GM18867 (cell line): ENCODE measurements around the gene C1orf87.

Source experiments
- ATAC-seq: cut with Tn5 transposase; IDR thresholded peaks from one replicate; pipeline ENCODE4 v1.9.1; 2021; ENCODE audit warnings: mild to moderate bottlenecking, moderate library complexity; ENCODE audit not compliant: unreplicated experiment

C1orf87 gene

DNA sequence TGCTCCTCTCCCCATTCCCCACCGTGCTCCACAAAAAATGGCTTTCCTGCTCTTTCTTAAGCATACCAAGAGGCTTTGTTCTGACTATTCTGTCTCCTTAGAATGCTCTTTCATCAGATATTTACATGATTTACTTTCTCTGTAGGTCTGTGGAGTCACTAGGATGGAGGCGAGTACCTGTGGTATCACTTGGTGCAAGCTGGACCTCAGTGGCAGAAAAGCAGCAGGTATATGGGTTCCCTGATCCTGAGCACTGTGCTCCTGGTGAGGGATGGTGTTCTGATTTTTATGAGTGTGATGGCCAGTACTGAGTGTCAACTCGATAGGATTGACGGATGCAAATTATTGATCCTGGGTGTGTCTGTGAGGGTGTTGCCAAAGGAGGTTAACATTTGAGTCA, 10.0 kb downstream of the C1orf87 start:
- ATAC-seq, result no peak

DNA sequence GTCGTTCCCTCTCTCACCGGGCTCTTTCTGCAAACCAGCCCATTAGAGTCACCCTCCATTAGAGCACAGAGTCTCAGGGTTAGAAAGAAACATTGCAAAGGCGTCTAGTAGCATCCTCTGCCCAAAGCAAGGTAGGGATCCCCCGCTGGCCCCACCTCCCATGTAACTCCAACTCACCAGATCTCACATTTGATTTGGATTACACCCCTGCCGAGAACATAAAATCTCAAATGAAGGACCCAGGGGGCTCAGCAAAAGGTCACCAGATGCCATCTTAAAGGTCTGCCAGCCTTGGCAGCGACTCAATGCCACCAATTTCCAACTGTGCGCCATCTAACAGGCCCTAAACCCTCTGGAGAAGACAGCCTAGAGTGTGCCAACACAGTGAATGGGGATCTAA, 14.1 kb downstream of the C1orf87 start:
- no peak for ATAC-seq

DNA sequence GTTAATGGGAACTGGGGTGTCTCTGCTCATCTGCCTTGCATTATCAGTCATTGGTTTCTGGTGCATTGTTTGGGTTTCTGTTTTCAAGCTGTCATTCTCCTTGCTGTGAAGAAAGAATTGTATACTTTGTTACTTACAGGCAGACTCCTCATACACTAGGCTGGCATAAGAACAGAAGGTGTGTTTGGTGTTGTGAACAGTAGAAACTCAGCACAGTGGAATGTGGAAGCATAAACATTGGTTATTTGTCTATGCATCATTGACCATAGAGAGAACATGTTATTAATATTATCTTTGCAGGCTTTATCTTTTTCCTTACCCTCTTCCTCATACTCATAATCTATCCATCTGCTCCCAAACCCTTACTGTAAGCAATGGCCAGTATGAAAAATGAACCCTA, 18.2 kb downstream of the C1orf87 start:
- no peak for ATAC-seq

DNA sequence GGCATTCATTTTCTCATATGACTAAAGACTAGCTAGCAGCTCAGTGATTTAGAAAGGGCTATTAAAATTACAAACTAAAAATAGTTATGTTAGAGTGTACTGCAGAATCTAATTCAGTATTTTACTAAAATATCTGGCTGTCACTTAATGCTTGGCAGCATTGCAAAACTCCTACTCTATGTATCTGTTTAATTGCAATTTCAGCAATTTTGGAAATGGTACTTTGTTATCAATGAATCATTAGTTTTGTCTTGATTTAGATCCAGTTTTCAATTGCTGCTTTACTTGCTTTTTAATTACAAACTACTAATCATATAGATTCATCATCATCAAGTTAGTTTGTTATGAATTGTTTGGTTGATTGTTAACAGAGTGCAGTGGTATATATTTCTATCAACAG, 19.2 kb downstream of the C1orf87 start:
- no peak for ATAC-seq

DNA sequence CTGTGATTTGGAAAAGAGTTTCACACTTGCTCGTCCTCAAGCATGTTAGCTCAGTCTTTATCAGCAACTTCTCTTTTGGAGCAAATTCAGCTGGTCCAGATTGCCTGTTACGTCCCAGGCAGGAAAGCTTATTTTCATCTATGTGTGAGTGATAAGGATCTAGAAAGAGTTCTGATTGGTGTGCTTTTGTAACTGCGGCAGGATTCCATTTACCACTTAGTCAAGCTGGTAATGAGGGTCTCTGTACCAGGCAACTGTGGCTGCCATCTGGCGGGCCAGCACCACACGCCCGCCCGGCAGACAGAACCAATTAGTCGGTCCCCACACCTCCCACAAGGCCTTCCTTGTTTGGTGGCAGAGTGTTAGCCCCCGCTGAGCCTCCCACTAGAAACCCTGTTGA, 21.0 kb downstream of the C1orf87 start:
- ATAC-seq, result no peak

DNA sequence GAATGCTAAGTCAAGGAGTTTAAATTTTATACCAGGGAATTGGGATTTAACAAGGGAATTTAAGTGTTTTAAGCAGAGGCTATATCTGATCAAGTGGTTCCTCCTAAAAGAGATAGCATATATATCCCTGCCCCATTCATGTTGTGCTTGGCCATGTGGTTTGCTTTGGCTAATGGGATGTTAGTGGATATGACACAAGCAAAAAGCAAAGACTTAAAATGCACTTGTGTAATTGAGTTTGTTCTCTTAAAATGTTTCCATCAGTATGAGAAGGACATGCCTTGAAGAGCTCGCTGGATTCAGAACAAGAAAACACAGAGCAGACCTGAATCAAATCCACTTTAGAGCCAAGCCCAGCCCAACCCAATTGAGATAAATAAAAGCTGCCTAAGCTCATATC, 22.4 kb downstream of the C1orf87 start:
- ATAC-seq, result no peak

DNA sequence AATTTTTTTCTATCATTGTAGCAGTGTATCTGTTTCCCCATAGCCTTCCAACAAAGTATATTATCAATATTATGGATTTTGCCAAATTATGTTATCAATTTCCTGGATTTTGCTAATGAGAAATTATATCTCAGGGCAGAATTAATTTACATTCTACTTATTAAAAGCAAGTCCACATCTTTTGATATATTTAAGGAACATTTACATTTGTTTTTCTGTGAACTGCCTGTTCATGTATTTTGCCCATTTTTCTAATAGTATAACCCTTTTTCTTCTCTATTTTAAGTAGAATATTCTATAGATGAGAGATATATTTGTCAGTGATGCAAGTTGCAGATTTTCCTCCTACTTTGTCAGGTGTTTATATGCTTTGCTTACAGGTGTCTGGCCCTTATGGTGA, 24.4 kb downstream of the C1orf87 start:
- ATAC-seq, result no peak

DNA sequence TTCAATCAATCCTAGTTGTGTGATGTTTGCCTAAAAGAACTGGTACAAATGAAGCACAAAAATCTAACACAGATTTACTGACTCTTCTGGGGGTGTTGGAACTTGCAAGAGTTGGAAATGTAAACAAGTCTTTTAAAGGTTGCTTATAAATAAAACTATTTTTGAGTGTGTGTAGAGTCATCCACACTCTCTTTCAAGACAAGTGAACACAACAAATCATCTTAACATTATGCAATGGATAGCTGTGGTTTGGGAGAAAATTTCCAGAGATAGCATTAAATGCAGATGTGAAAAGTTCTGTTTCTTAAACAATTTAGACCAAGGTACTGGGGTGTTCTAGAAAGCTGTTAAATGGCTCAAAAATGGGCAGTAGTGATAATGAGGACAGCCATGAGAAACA, 28.7 kb downstream of the C1orf87 start:
- ATAC-seq, result no peak

DNA sequence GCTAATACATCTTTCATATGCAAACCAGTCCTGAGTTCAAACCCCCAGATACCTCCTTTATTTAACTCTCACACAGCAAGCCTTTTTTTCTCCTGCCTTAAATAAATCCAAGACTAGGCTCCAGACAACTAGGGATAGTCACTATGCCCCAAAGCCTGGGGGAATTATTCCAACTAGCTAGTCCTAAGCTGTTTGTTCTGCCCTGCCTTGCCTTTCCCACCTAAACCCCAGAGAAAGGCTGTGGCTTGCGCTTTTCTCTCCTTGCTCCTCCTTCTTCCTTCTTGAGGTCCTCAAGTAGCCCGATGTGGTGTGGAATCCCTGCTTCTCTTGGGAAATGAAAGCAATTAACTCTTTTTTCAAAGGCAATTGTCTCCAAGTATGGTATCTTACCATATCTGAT, 31.8 kb downstream of the C1orf87 start:
- no peak for ATAC-seq

DNA sequence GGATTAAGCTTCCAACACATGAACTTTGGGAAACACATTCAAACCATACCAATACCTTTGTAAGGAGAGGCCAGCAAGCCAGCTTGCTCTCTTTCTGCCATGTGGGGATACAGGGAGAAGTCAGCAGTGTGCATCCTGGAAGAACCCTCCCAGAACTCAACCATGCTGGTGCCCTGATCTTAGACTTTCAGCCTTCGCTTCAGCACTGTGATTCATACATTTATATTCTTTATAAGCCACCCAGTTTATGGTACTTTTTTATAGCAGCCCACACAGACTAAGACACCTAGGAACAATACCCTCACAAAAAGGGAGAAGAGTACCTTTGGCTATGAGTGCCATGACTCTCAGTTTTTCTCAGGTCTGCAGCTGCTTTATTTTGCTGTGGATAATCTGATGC, 35.9 kb downstream of the C1orf87 start:
- ATAC-seq, result no peak

DNA sequence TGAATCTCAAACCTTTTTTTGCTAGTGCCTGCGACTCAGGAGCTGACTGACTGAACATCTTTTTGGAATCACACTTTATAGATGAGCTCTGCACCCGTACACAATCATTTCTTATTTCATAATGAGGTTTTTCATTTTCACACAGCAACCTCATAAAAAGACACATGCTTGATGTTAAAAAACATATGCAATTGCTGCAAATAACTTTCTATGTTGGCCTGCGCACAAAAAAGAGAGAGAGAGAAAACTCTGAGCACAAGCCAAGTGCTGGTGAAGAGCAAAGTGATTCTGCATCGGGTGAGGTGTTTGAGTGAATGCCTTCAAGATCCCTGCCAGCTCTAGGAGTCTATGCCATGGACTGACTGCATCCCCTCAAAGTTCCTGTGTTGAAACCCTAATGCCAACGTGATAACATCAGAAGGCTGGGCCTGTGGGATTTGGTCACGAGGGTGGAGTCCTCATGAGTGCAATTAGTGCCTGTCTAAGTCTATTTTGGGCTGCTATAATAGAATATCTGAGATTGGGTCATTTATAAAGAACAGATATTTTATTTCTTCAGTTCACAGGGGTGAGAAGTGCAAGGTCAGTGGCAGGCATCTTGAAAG, 36.6 kb downstream of the C1orf87 start:
- no peak for ATAC-seq

DNA sequence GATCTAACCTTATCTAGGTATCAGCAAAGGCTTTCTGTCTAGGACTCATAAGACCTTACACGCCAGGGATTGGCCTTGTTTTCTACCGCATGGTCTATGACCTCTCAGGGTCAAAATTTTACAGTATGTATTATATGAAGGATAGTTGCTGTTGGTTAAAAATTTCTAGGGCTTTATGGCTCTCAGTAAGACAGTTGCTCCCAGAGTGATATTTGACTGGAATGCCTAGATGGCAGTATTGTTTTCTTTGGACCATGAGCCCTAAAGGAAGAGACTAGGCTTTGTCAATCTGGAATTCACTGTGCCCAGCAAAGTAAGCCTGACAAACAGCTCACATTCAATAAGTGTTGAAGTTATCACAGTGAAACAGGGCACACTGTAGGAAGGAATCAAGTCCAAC, 37.6 kb downstream of the C1orf87 start:
- ATAC-seq, result no peak

DNA sequence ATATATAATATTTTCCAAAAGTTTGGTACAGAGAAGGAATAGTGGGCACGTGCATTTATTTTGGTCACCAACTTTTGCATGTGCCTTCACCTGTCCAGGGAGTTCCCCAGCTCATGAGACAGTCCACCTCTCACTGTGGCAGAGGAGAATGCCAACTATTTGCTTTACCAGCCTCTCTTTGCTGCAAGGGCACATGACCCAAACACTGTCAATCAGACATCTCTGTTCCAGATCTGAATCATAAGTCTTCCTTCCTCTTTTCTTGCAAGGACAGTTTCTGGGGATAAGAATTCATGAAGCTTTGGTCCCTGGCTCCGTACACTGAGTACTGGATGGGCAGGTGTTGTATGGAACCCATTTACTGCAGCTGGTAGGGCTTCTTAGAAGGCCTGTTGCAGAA, 38.6 kb downstream of the C1orf87 start:
- ATAC-seq, result no peak

DNA sequence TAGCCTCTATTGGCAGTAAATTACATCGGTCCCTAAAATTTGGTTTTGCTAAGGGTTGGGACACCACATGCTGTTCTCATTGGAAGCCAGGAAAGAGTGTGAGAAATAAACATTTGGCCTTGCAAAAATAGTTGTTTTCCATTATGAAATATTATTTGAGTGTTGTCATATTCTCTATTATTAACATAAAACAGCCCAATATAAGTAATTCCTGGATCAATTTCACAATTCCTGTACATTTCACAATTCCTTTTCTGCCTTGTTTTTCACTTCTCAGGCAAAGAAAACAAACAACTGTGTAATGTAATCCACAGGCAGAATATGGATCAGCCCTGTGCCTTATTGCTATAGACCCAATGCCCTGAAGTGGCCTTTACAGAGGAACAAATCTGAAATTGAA, 40.5 kb downstream of the C1orf87 start:
- ATAC-seq, result no peak

DNA sequence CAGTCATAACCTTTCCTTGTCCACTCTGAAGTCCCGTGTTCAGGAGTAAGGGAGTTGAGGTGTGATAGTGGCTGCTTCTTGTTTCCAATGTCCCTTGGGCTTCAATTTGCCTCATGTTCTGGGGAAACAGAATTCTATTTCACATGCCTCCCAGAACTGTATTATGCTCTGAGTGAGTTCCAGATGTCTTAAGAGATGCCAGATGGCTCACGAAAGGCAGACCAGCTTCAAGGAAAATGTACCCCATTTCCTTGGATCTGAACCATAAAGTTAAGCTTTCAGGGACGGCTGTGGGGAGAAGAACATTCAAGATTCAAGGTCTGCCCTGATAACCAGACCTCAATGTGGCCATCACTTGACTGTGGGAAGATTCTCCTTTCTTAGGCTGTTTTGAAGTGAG, 42.4 kb downstream of the C1orf87 start:
- ATAC-seq, result no peak

DNA sequence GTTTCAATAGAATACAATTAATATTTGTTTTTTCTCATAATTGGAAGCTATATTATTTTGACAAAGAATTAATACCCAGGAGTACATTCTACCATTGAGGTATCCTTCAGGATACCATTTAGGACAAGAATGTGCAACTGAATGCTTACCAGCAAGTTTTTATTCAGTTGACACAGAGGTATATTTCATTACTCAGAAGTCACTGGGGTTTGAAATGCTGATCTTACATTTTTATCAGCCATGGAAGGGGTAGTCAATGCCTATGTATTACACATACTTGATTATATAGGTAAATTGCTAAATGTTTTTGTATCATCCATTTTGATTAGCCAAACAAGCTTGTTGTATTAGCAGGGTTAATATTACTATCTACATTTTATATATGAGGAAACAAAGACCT, 48.0 kb downstream of the C1orf87 start:
- ATAC-seq, result no peak

DNA sequence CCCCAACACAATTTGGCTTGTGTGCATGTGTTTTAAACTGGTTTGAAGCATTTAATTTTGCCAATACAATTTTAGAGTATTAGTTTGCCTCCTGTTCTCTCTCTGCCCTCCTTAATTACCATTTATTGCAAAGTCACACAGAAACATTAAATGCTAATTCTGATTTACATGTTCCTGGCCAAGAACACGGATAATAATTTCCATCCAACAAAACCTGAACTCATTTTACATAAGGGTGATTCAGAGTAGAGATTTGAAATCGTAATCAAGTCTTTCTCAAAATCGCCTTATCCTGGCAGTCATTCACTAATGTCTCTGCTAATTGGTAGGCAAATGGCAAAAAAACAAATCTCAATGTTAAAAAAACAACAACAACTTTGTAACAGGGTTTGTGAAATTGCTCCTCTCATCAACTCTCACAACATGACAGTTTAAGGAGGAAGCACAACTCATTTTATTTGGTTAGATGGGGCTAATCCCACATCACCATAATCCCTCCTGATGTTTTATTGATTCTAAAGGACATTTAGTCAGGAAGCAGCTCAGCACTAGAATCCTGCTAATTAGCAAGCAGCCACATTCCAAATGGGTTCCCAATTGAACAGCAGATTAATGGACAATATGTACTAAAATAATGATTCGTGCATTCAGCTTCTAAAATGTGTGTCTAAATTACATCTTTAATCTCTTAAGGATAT, 55.9 kb downstream of the C1orf87 start:
- ATAC-seq, result no peak

DNA sequence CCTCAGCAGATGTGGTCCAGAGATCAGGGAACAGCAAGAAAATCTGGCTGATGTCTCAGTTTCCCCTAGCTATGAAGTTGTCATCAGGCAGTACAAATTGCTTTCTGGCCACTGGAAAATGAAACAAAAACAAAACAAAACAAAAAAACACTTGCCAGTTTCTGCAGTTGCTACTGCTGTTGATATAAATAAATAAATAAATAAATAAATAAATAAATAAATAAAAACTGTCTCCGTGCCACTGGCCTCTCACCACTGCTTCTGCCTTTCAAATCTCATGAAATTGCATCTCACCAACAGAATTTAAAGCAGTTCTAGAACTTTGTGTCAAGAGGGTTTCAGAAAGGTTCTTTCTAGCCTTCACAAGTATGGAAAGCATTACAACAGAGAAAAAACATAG, 62.9 kb downstream of the C1orf87 start:
- no peak for ATAC-seq

DNA sequence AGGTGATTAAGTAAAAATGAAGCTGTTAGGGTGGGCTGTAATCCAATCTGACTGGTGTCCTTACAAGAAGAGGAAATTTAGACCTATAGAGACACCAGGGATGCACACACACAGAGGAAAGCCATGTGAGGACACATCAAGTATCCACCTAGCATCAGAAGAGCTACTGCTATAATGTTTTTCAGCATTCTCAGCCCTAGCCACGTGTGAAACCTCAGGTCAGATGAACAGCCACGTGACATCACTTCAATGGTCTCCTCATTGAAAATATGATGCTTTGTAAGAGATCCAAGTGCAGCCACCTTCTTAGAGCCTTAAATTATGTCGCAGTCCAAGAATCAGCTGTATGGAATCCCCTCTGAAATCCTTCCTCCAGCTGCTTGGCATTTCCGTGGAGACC, 65.1 kb downstream of the C1orf87 start:
- ATAC-seq, result no peak

DNA sequence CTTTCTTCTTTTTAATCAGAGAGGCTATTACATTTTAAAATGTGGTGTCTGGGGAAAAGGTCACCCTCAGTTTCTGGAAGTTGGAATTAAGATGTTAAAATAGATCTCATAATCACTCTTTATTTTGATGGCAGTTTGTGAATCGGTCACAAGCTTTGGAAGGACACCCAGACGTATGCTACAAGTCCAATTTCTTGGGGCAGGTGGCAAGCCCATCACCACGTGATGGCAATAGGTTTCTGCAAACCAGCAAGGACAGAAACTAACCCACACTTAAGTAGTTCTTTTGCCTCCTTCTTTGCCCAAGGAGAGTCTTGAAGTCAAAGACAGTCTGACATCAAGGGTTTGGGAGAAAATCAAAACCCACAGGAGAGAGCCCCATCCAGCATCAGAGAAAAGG, 72.9 kb downstream of the C1orf87 start:
- ATAC-seq, result no peak

DNA sequence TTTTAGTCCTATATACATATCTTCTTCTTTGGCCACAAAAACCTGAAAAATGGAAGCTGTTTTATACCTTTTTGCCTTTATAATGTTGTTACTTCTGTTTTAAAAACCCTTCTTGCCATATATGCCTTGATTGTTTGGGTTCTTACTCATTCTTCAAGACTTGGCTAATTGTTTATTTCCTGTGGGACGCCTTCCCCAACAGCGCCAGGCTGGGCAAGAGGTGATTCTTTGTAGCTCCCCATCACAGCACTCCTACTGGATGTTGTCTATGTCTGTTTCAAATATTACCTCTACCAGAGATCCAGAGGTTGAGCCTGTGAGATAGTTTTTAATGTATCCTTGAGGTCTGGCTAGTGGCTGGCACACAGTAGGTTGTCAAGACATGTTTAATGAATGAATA, 73.8 kb downstream of the C1orf87 start:
- ATAC-seq, result no peak

DNA sequence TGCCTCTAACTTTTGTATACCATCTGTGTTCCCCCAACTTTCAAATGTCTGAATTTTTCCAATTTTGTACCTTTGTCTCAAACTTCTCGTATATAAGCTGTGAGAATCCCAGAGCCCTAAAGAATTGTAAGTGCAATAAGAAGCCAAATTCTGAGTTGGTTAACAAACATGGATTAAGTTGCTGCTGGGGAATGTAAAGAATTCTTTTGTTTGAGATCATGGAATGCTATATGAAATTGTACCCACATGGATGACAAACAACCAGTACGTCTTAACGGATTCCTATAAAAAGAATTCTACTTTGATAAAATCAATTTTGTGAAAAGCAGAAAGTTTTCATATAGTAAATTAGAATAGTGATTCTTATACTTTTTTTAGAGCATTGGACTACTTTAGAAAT, 74.6 kb downstream of the C1orf87 start:
- no peak for ATAC-seq

DNA sequence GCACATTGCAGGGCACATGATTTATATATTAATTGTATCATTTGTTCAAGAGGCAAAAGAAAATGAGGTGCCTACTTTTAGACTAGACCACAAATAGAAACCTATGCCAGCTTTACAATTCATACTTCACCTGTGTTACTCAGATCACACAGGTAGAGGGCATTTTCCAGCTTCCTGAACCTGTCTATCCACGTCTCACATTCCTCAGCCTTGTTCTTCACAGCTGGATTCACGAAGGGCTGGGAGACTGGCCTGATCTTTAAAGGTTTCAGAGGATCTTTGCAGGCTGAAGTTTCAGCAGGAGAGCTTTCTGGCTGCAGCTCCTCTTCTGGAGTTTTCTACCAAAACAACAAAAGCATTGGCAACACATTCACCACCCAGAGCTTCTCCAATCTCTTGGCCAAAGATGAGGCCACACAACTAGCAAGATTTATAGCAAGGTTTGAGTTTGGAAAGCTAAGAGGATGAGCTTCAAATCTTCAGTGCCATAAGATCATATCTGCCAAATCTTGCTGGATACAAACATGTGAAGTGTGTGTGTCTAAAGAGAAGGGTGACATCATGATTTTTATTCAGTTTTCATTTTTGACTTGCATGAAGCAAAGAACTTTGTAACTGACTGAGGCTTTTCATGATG, 76.0 kb downstream of the C1orf87 start:
- no peak for ATAC-seq
